Stimulated activated naive B cell treated with anti-CD40 and anti-IgM and Interleukin-4, amounts not matched to agents 10 μg/mL and 1 μg/mL and 100 μg/mL, for 72 hours (primary cell): Measurements from ENCODE around the gene UGT1A10.

Experiments
- ATAC-seq, 2 donors: fragments of 150-1000 bp; cut with Tn5 transposase; replicated peaks; 2 replicates each; pipeline ENCODE4 v1.10.0; 2021; ENCODE audit warnings: moderate library complexity in 1 of 2
- DNase-seq: peaks from one replicate; pipeline ENCODE4 v3.0.0; 2021
- H3K27ac Mint-ChIP-seq: one replicate; pipeline ENCODE4 v1.8.0; 2022; ENCODE audit warnings: mild to moderate bottlenecking, mixed read lengths
- H3K27me3 Mint-ChIP-seq, 2 donors: one replicate each; pipeline ENCODE4 v1.8.0; 2022; ENCODE audit warnings: mixed read lengths in 2 of 2
- H3K36me3 Mint-ChIP-seq, 2 donors: one replicate each; pipeline ENCODE4 v1.8.0; 2022; ENCODE audit warnings: mixed read lengths in 2 of 2, mild to moderate bottlenecking in 1 of 2
- H3K4me1 Mint-ChIP-seq, 2 donors: one replicate each; pipeline ENCODE4 v1.8.0; 2022; ENCODE audit warnings: mixed read lengths in 2 of 2, mild to moderate bottlenecking in 1 of 2
- H3K4me3 Mint-ChIP-seq, 2 donors: one replicate each; pipeline ENCODE4 v1.8.0; 2022; ENCODE audit warnings: mild to moderate bottlenecking in 2 of 2, mixed read lengths in 2 of 2, moderate library complexity in 1 of 2
- H3K9me3 Mint-ChIP-seq, 2 donors: one replicate each; pipeline ENCODE4 v1.8.0; 2022; ENCODE audit warnings: mixed read lengths in 2 of 2, mild to moderate bottlenecking in 1 of 2

UGT1A10 gene

GRCh38 chr2:233821709-233822100, 185.5 kb downstream of the UGT1A10 start:
- Mint-ChIP-seq H3K4me3 (no peak overlapping the region), H3K27me3 (peaks cover 6 to 9% of the 10 kb centered on the region in 2 donors), H3K27ac (no peak overlapping the region), H3K4me1 (no peaks in the 10 kb centered on the region), H3K36me3 (no peaks in the 10 kb centered on the region), H3K9me3 (peaks cover 0 to 2% of the 10 kb centered on the region in 2 donors)
- no peak for DNase-seq
- no peak for ATAC-seq

GRCh38 chr2:233822101-233822771, 186.0 kb downstream of the UGT1A10 start:
- H3K36me3 Mint-ChIP-seq: no peaks in the 10 kb centered on the region
- peaks cover 0 to 2% of the 10 kb centered on the region in 2 donors for H3K9me3 Mint-ChIP-seq
- ATAC-seq (no peak), DNase-seq (no peak)
- H3K27me3 Mint-ChIP-seq: peaks cover 2 to 6% of the 10 kb centered on the region in 2 donors
- H3K27ac Mint-ChIP-seq: no peak overlapping the region
- H3K4me1 Mint-ChIP-seq: no peaks in the 10 kb centered on the region
- H3K4me3 Mint-ChIP-seq: no peak overlapping the region
